NT2/D1 (cell line): ENCODE results near the gene SORBS1.

Source experiments
- YY1 ChIP-seq: IDR thresholded peaks from 2 replicates; pipeline ENCODE4 v1.6.1; 2011; ENCODE audit not compliant: insufficient read length, insufficient read depth
- ZNF274 ChIP-seq: IDR thresholded peaks from 2 replicates; pipeline ENCODE4 v1.6.1; 2011; ENCODE audit warnings: mild to moderate bottlenecking, low read depth, low read length

DNA sequence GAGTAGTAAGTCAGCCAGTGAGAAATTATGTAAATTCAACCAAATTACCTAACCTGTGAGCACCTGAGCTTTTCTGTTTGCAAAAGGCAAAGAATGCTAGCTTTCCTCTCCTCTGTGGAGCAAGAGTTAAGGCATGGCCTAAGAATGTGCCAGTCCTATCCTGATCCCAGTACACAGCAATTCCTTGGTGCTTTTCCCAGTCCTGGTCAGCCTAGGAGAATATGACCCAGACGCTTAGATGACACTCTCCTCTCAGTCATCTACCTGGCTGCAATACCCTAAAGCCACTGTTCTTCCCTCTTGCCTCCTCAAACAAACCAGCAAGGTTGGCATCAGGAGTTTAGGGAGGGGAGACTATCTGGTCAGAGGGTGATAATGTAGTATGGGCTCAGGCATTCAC, 274.5 kb downstream of the SORBS1 start:
- TF ChIP-seq ZNF274 (no peak), YY1 (no peak)
